HG02938 (cell line): ENCODE results near the gene SNAP29.
"Not testable (repeated sequence)": the region's sequence is repeated elsewhere in the genome, so short reads cannot be mapped to it uniquely, and the experiment has no call there.

Source experiments
- ATAC-seq: cut with Tn5 transposase; IDR thresholded peaks from one replicate; pipeline ENCODE4 v1.9.1; 2021; ENCODE audit warnings: mild to moderate bottlenecking, moderate library complexity; ENCODE audit not compliant: unreplicated experiment

The SNAP29 gene

DNA sequence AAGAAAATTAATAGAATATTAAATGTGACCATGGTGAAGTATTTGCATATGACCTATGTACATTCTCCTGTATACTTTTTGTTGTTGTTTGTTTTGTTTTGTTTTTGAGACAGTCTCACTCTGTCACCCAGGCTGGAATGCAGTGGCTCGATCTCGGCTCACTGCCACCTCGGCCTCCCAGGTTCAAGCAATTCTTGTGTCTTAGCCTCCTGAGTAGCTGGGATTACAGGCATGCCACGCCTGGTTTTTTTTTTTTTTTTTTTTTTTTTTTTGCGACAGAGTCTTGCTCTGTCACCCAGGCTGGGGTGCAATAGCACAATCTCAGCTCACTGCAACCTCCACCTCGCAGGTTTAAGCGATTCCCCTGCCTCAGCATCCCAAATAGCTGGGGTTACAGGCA is 38.9 kb downstream of the SNAP29 start:
- ATAC-seq: not testable (repeated sequence)

DNA sequence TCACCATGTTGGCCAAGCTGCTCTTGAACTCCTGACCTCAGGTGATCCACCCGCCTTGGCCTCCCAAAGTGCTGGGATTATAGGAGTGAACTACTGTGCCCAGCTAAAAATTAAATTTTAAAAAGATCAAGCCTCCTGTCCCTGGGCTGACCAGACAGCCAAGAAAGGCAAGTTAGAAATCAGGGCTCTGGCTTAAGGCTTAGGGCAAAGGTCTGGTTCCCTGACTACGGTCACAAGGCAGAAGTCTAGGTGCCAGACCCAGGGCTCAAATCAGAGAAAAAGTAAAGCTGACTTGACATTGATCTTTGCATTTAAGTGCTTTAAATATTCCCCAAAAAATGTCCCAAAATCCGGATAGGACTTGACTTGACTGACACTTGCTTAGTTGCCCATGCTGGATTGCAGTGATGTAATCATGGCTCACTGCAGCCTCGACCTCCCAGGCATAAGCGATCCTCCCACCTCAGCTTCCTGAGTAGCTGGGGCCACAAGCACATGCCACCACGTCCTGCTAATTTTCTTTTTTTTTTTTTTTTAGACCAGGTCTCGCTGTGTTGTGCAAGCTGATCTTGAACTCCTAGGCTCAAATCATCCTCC is 41.1 kb downstream of the SNAP29 start:
- ATAC-seq: no peak

DNA sequence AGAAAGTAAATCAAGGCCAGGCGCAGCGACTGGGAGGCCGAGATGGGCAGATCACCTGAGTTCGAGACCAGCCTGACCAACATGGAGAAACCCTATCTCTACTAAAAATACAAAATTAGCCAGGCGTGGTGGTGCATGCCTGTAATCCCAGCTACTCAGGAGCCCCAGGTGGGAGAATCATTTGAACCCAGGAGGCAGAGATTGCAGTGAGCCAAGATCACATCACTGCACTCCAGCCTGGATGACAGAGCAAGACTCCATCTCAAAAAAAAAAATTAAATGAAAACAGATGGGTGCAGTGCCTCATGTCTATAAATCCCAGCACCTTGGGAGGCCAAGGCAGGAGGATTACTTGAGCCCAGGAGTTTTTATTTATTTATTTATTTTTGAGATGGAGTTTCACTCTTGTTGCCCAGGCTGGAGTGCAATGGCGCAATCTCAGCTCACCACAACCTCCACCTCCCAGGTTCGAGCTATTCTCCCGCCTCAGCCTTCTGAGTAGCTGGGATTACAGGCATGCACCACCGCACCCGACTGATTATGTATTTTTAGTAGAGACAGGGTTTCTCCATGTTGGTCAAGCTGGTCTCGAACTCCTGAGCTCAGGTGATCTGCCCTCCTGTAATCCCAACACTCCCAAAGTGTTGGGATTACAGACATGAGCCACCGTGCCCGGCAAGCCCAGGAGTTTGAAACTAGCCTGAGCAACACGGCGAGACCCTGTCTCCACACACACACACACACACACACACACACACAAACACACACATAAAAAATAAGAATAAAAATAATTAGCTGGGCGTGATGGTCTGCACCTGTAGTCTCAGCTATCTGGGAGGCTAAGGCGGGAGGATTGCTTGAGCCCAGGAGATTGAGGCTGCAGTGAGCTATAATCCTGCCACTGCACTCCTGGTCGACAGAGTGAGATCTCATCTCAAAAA is 42.6 kb downstream of the SNAP29 start:
- ATAC-seq: not testable (repeated sequence)

GRCh38 chr22:20903093-20903492 is 44.3 kb downstream of the SNAP29 start:
- no peak for ATAC-seq

GRCh38 chr22:20904008-20904979 is 45.5 kb downstream of the SNAP29 start:
- ATAC-seq: no peak

GRCh38 chr22:20904980-20905355 is 46.2 kb downstream of the SNAP29 start:
- no peak for ATAC-seq

- no peak for ATAC-seq
Measured at GRCh38 chr22:20905415-20906386, 46.9 kb downstream of the SNAP29 start.

GRCh38 chr22:20906387-20906767 is 47.6 kb downstream of the SNAP29 start:
- no peak for ATAC-seq

- not testable (repeated sequence) for ATAC-seq
Measured at GRCh38 chr22:20908717-20909116, 49.9 kb downstream of the SNAP29 start.

GRCh38 chr22:20909543-20910303 is 50.9 kb downstream of the SNAP29 start:
- no peak for ATAC-seq

DNA sequence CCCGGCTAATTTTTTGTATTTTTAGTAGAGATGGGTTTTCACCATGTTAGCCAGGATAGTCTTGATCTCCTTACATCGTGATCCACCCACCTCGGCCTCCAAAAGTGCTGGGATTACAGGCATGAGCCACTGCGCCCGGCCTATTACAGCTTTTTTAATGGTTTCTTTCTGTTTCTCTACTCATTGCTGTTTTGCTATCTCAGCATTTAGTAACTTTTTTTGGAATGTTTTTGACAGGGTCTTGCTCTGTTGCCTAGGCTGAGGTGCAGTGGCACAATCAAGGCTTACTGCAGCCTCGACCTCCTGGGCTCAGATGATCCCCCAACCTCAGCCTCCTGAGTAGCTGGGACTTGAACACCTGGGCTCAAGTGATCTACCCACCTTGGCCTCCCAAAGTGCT is 53.7 kb downstream of the SNAP29 start:
- ATAC-seq: no peak

GRCh38 chr22:20916916-20917810 is 58.4 kb downstream of the SNAP29 start, which contains the start of gene CRKL:
Gene CRKL, plus strand, starts transcription at chr22:20917407. Its CDS starts 528 bp downstream, at chr22:20917935.
- peak; percentile 84 for ATAC-seq

DNA sequence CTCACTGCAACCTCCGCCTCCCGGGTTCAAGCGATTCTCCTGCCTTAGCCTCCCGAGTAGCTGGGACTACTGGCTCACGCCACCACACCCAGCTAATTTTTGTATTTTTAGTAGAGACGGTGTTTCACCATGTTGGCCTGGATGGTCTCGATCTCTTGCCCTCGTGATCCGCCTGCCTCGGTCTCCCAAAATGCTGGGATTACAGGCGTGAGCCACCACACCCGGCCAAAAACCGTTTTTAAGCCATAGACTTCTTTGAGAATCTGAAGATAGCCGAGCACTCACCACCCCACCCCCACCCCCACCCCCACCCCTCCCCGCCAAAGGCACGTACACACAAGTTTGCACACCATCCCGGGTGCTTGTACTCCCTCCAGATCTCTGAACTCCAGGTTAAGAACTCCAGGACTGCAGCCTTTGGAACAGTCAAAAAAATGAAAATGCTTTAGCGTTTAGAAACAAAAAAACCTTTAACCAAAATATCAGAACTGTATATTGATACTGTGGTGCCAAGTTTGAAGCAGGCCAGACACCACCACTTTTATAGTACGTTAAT is 59.9 kb downstream of the SNAP29 start:
- no peak for ATAC-seq

GRCh38 chr22:20919718-20920117 is 60.9 kb downstream of the SNAP29 start:
- ATAC-seq: no peak

DNA sequence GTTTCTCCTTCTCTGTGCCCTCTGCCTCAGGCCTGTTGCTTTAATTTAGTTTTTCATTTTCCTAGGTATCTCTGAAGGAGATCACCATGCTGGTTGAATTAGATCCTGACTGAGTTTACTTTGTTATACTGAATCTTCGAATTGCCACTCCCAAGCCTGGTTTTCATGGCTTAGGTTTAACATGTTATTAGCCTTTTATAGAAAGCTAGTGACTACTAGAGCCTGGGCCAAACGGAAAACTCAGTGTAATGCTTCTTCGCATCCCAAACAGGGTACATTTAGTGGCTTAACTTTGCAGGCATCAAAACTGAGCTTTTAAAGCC is 62.0 kb downstream of the SNAP29 start:
- no peak for ATAC-seq

- no peak for ATAC-seq
Measured at GRCh38 chr22:20922141-20922751, 63.4 kb downstream of the SNAP29 start.

DNA sequence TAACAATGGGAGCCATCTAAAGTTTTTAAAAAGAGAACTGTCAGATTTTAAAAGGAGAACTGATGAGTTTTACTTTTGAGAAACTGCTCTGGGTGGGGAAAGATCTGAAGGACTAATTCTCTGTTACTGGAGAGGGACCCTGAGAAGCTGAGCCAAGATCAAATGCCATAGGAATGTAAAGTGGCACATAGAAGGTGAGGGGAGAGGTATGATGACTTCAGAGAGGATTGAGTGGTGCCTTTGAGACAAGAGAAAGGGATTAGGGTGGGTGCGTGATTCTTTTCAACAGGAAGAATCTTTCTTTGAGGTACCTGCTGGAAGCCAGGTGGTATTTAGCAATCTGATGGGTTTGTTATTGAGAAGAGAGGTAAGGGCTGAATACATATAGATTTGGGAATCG is 67.4 kb downstream of the SNAP29 start:
- no peak for ATAC-seq
